ENCODE measurements around the gene OBP2B.
"Not testable (repeated sequence)": the region's sequence is repeated elsewhere in the genome, so short reads cannot be mapped to it uniquely, and the experiment has no call there.

OBP2B gene

DNA sequence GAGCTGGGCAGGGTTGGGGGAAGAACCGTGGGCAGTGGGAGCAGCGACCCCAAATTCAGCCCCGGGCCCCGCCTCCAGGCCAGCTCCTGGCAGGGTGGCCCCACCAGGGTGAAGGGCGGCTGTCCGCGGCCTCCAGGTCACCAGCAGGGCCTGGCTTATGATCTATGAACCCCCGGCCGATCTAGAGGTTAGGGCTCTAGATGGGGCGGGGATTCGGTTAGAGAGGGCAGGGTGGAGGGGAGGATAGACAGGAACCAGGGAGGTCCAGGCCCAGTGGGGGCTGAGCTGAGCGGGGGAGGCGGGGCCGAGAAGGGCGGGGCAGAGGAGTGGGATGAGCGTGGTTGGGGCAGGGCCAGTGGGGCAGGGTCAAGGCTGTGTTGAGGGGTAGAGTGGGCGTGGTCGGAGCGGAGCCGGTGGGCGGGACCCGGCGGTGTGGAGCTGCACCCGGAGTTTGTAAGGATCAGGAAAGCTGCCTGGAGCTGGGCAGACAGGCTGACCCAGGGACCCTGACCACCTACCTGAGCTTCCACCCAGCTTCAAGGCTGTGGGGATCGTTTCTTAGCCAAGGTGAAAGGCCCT is 29.3 kb upstream of the OBP2B start:
- no peak for DNase-seq

DNA sequence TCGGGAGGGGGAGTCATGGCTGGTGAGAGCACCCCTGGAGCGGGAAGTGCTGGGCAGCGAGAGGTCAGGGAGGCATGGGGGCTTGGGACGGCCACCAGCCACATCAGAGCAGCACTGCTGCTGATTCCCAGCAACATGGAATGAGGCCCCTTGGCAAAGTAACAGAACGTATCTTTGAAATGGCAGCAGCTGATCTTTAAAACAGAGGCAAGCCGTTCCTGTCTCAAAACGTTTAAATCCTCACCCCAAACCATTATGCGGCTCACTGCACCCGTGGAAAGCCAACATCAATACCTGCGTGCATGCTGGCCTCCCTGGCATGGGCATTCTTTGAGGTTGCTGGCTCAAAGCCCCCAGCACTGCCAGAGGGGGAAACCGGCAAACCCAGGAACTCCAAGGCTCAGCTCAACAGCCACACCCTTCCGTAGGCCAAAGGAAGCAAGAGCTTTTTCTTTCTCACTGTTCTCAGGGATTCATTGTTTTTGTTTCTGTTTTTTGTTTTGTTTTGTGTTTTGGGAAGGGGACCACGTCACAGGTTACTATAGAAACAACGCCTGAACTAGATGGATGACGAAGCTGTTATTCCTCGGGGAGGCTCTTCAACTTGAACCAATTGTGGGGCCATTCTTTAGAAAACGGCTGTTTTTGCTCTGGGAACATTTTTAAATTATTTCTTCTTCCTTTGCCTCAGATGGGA is 28.1 kb upstream of the OBP2B start:
- no peak for DNase-seq

DNA sequence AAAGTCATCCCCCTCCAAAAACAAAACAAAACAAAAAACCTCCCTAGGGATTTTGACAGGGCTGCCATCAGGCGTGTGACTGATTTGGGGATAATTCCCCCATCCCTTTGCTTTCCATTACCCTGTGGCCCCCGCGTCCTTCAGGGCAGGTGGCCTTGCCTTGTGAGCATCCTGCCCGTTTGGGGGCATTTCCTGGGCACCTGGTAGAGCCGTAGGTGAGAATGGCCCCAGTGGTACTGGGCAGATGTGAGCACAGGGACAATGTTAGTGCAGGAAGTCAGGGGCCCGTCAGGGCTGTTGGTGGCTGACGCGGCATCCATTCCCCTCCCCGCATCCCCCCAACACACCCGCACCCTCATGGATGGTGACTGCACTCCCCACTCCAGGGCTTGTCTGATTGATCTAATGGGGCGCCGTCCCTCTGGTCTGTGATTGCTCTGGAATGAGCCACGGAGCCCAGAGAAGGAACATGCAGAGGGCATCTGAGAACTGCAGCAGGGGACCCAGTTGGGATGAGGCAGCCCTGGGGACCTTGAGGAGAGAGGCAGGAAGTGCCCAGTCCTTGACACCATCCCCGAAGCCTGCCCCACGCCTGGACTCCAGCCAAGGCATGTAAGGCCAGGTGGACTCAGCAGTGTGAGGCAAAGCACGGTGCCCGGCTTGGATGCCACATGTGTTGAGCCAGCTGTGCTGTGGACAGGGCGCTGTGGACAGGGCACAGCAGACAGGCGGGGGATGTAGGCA is 27.4 kb upstream of the OBP2B start:
- not testable (repeated sequence) for DNase-seq

DNA sequence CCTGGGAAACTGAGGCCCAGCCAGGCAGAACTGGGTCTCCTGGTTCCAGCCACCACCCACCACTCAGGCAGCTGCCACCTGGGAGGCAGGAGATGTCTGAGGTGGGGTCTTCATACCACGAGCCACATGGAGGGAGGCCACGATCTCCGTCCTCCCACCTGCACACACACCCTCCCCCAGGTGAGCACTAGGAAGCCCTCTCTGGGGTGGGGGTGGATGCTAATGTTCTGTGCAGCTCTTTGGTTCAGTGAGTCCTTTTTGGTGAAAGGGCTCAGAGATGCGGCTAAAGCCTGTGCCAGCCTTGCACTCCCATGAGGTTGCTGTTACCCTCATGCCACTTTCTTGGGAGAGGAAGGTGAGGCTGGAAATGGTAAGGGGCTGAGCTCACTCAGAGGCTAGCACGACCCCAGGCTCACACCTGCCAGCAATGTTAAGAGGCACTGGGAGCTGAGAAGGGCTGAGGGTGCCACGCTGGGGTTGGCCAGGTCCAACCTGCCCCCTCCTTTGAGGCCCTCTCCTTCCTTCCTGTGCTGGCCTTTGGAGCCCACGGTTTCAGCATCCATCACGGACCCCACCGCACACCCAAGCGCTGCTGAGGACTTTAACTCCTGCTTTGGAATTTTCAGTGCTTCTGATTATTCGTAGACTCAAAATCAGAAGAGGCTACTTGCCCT is 26.6 kb upstream of the OBP2B start:
- DNase-seq = no peak

DNA sequence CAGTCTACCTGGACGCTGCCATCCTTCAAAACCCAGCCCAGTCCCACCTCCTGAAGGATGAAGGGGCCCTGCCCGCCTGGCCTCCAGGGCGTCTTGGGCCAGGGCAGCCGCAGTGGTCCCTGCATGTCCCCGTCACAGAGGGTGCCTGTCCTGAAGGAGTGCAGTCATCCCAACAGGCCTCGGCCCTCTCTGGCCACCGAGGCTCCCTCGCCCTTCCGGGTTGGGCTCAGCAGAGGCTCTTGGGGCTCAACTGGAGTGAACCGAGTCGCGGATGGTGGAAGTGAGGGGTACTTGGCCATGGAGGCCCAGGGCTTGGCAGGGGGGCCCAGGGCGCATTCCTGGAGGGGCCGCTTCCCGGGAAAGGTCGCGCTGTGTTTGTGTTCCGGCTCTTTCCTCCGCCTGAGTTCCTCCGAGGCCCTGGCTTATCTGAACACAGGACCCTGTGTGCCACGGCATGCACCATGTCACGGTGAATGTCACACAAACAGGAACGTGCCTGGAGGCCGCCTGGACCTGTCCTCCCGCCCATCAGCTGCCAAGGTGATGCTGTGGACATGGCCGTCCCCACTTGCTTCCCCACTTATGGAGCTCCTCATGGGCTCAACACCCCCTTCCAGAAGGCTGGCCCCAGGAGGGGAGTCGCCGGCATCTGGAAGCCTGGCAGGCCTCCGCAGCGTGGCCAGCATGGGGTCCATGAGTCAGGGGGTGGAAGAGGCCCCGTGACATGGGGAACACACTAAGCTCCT is 25.7 kb upstream of the OBP2B start:
- no peak for DNase-seq

DNA sequence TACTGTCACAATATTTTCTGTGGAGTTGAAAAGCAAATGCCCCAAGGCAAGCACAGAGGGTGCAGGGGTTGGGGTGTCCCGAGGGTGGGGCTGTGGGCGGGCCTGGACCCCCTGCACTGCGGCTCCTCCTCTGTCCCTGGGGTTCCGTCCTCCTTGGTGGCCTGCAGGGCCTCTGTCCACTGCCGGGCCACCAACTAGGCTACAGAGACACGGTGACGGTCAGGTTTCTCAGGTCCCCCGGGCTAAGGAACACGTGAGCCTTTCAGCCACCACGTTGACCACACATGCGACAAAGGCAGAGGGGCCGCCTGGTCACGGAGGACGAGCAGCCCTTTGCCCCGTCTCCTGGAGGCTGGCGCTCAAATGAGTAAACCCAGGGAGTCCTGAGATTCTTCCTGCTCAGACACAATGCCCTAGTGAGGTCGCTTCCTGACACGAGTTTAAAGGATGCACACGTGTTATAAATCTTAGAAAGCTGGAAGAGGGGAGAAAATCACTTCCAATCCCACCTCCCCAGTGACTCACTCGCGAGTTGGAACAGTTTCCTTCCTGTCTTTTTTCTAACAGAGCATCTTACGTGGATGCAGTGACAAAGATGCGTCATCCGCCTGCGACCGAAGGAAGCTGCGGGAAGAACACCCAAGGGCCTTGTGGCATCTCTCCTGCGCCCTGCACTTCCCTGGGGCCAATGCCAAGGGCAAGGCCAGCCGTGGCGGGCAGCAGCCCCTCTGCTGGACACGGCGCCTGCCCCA is 24.8 kb upstream of the OBP2B start:
- DNase-seq = no peak

DNA sequence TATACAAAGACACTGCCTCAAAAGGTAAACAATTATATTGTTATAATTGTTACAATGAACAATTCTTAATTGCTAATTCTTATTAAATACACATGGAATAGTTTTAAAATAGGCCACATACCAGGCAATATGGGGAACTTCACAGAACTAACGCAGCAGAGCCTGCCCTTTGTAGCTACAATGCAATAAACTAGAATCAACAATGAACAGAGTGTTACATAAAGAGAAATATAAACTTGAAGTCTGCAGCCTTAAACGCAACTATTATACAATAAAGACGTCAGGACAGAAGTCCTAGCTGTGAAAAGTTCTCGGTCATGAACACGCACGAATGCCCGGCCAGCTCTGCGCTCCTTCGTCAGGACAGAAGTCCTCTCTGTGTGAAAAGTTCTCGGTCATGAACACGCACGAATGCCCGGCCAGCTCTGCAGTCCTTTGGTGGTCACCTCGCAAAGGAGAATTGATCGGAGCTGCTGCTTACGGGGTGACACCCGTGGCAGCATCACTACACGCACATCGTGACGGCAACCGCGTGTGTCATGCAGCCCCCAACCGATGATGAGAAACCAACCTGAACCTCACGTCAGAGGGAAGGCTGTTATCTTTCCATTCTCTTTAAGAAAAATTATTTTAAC is 23.0 kb upstream of the OBP2B start:
- not testable (repeated sequence) for DNase-seq

DNA sequence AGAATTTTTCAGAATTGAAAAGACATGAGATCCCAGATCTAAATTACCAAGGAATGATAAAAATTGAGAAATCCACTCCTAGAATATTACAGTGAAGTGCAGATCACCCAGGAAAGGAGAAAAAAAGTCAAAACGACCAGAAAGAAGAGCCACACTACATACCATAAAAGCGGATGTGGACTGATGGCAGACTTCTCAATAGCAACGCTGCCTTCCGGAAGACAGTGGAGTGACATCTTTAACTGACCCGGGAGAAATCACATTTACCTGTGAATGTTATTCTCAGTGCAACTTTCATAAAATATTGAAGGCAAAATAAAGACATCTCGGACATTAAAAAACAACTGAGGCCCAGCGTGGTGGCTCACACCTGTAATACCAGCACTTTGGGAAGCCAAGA is 21.5 kb upstream of the OBP2B start:
- not testable (repeated sequence) for DNase-seq

DNA sequence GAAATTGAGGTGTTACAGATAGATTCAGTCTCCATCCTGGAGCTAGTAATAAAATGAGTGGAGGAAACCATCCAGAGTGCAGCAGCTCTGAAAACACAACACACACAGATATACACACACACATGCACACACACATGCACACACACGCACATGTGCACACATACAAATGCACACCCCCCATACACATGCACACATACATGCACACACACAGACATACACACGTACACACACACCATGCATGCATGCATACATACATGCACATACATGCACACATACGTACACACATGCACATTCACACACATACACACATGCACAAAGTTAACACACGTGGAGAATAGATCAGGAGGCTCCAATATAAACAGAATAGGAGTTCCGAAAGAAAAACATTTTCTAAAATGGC is 21.0 kb upstream of the OBP2B start:
- DNase-seq = no peak

DNA sequence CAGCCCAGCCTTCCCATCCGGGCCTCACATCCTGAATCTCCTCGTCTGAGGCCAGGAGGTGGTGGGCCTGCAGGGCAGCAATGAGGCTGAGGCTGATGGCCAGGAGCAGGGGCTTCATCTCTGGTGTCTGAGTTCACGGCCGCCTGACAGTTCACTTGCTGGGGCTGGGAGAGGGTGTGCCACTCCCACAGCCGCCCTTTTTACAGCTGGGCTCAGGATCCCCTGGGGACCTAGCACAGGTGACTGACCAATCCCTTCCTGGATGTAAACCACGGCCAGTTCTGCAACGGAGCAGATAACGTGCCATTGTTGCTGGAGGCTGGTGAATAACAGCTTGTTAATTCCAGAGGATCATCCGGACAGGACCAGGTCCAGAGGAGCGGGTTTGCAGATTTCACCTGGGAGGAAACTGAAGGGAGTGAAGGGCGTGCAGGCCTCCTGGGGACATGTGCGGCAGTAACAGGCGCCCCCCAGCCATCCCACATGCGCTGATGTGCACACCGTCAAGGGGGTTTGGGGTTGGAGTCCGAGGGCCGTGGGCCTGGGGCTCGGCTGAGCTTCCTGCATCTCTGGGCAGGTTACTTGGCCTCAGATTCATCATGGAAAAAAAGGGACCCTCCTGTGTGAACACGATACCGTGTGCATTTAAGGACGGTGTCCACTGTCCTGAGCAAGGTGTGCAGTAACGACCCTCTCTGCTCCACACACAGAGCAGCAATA is 19.6 kb upstream of the OBP2B start:
- not testable (repeated sequence) for DNase-seq

DNA sequence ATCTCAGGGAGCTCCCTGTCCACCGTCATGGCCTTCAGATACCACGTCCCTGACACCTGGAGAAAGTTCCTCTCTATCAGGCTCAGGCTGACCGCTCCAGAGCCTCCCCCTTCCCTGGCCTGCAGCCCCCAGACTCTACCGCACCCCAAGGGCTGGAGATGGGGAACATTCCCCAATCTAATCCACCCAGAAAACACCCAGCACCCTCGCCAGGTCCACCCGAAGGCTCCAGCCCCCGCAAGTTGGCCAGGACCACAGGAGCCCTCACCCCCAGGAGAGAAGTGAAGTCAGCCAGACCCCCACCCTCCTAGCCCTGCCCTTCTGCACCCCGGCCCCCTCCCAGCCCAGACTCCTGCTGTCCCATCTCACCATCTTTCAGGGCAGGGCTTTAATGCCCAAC is 18.9 kb upstream of the OBP2B start:
- not testable (repeated sequence) for DNase-seq

DNA sequence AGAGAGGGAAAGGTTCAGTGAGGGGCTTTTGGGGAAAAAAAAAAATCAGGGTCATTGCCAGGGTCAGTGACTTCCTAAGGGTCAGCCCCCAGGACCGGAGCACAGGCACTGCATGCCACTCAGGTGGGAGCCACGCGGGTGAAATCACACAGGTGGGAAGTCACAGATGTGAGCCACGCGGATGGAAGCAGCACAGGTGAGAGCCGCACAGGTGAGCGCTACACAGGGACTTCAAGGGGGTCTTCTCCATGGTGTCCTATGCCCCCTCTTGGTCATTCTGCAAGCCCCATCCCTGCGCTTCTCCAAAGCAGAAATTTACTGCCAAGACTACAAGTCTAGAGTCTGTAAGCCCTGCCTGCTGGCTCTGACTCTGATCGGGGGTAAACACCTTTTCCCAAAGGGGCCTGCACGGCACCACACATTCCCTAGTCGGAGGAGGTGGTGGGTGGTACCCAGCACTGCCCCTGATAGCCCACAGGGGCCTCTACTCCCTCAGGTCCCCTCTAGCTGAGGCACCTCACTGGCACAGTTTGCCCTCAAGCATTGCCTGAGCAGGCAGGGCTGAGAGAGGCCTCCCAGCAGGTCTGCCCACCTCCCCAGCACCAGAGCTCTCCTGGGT is 18.3 kb upstream of the OBP2B start:
- no peak for DNase-seq

DNA sequence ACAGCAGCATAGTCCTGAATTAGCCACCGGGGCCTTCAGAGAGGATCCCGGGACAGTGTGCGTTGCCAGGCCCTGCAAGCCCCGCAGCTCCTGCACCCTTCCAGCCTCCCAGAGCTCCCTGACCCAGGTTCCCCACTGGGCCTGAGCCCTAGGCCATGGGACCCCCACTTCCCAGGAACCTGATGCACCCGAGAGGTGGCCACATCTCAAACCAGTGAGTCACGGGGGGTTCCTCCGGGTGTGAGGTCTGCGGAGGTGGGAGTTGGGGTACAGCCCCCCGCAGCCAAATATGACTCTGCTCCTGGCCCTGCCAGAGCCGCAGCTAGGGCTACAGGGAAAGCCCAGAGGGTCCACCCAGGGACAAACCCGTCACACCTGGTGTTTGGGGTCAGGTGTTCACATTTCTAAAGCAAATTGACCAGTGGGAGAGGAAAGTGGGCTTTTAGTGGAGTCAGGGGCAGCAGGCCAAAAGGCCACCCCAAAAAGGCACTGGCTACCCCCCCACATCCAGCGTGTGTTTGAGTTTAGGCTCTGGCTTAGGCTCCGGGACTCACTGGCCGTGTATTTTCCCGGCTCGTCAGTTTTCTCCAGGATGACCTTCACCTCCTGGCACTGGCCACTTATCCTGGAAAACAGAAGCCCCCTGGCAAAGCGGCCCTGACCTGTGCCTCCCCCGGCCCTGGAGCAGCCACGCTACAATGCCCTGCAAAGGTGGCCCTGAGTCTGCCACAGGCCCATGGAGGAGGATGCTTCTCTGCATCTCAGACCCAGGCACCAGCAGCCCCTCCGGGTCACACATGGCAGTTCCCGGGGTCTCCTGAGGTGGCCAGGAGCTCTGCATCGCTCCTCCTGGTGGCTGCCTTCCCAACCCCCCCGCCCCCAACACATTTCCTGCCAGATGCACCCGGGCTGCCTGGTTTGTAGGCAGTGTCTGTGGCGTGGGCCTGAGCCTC is 17.4 kb upstream of the OBP2B start:
- no peak for DNase-seq

DNA sequence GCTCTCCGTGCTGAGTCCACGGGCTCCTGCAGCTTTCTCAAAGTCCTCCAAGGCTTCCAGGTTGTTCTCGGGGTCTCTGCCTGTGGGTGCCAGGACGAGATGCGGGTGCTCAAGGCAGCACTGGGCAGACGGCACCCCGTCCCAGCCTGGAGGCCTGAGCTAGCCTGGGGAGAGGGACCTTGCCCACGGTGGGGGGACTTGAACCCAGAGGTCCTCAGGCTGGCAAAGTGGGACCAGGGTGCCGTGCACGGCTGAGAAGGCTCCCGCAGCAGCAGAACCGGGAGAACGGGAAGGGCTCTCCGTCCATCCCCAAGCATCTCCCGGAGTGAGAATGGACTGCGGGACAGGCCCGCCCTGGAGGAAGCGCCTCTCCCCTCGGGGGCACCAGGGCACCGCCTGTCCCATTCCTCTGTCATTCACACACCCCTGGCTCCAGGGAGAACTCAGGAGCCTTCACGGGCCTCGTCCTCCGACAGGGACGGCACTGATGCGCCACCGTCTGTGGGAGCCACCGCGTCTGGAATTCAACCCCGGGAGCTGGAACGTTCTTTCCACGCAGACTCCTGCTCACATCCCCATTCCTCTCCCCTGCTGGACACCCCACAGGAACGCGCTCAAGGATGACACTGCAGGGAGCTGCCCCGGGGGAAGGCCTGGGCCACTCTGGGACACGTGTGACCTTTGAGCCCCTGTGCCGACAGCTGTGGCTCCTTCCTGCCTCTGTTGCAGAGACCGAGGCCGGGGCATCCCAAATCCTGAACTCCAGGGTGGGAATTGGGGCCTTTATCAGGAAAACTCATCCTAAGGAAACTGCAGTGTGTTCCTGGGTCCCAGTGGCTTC is 16.3 kb upstream of the OBP2B start:
- no peak for DNase-seq

DNA sequence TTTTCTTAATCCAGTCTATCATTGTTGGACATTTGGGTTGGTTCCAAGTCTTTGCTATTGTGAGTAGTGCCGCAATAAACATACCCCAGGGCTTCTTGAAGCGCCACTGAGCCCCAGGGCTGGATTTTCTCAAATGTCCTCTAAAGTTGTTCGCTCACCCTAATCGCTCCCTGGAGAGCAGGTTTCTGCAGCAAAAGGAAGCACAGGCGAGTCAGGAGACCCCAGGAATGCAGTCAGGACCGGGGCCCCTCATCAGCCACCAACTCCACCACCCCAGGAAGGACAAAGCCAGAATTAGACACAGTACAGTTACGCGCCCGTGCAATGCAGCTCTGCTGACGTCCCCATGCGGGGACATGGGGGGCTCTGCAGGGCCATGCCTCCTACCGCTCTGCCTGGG is 15.7 kb upstream of the OBP2B start:
- DNase-seq = no peak

DNA sequence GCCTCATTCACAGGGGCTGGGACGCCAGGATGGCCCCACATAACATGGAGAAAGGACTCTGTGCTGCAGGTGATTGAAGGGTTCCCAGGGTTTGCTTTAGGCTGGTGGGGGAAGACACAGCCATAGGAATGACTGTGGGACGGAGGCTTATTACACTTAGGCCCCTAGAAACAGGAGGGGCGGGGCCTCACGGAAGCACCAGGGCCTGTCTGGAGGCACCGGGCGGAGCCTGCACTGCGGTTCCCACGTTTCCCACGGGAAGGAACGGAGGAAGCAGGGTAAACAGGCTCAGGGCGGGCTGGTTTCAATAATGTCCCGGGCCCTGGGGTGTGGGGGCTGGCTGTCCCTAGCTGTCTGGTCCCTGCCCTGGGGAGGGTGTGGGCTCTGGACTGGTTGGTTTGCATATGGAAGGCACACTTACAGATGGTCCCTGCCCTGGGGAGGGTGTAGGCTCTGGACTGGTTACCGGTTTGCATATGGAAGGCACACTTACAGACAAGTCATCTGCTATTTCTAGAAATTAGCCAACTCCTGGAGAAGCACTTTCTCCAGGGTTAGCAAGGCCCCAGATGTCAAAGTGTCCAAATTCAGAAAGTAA is 14.2 kb upstream of the OBP2B start:
- DNase-seq = not testable (repeated sequence)

DNA sequence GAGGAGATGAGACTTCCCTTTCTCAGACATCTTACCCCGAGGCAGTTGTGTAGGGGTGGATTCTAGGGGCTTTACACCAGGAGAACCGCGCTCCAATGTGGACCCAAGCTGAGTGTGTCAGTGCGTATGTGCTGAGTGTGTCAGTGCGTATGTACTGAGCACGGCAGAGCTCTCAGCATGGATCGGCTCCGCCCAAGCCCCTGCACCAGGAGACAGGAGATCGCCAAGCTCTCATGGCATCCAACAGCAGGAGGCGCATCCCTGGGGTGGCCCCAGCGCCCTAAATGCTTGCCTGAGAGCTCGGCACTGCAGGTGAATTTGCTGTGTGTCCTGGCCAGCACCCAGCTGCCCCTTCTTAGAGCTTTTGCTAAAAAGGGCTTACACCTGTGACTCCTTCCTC is 12.9 kb upstream of the OBP2B start:
- DNase-seq = not testable (repeated sequence)

Measured in Kasumi-1 (cell line).